Glomerular endothelial cell (primary cell): ENCODE measurements around the gene TMEM126A. TPM values are rescaled to one million over a fixed set of nuclear protein-coding genes. Genes with fewer than 3 reads are reported as not detected.
"Not testable (repeated sequence)": the region's sequence is repeated elsewhere in the genome, so short reads cannot be mapped to it uniquely, and the experiment has no call there.

Source experiments
- DNase-seq: peaks from one replicate; pipeline ENCODE4 v3.0.0-alpha.2; 2011; ENCODE audit warnings: low read depth, low spot score; ENCODE audit errors: extremely low read depth
- total RNA-seq: library from RNA; depleted of rRNA; stranded (reverse); fragments of >200 nt; gene quantifications from 2 replicates; pipeline ENCODE4 v1.2.3, GENCODE V29; 2015

TMEM126A gene
- total RNA-seq: 23.3 and 26.3 TPM in 2 replicates

- no peak for DNase-seq
Measured at GRCh38 chr11:85647604-85648299, at the start of gene TMEM126A. Gene TMEM126A, plus strand, starts transcription at chr11:85647967. Its CDS starts 2,289 bp downstream, at chr11:85650256.

DNA sequence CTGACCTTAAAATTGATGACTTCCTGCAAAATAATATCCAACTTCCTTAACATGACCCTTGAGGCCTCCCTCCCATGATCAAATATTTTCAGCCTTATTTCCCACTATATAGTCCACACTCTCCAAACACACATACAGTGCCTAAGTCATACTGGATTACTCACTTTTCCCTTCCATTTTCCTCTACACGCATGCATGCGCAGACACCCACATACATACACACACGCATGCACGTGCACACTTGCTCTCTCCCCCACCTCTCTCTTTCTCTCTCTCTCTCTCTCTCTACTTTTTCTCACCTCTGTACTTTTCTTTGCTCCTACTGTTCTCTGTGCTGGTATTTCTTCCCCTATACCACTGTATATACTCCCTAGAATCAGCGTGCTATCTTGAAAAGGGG lies 48.7 kb upstream of the TMEM126A start:
- DNase-seq: no peak

- no peak for DNase-seq
Measured at GRCh38 chr11:85602526-85603213, 45.1 kb upstream of the TMEM126A start.

GRCh38 chr11:85603220-85603619 lies 44.5 kb upstream of the TMEM126A start:
- DNase-seq: no peak

DNA sequence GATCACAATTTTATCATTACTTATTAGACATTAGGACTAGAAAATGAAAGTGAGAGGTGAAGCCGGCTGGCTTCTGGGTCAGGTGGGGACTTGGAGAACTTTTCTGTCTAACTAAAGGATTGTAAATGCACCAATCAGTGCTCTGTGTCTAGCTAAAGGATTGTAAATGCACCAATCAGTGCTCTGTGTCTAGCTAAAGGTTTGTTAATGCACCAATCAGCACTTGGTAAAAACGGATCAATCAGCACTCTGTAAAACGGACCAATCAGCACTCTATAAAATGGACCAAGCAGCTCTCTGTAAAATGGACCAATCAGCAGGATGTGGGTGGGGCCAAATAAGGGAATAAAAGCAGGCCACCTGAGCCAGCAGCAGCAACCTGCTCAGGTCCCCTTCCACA lies 41.5 kb upstream of the TMEM126A start:
- not testable (repeated sequence) for DNase-seq

DNA sequence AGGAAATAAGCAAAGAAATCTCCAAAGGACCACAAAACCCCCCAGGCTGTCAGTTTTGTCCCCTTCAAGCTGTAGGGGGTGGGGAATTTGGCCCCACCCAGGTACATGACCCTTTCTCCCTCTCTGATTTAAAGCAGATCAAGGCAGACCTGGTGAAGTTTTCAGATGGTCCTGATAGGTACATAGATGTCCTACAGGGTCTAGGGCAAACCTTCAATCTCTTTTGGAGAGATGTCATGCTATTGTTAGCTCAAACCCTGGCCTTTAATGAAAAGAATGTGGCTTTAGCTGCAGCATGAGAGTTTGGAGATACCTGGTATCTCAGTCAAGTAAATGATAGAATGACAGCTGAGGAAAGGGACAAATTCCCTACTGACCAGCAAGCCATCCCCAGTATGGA lies 39.1 kb upstream of the TMEM126A start:
- DNase-seq: not testable (repeated sequence)

GRCh38 chr11:85609286-85609685 lies 38.5 kb upstream of the TMEM126A start:
- not testable (repeated sequence) for DNase-seq

- DNase-seq: not testable (repeated sequence)
Measured at GRCh38 chr11:85611643-85612042, 36.1 kb upstream of the TMEM126A start.

GRCh38 chr11:85619499-85619898 lies 28.3 kb upstream of the TMEM126A start:
- DNase-seq: no peak

DNA sequence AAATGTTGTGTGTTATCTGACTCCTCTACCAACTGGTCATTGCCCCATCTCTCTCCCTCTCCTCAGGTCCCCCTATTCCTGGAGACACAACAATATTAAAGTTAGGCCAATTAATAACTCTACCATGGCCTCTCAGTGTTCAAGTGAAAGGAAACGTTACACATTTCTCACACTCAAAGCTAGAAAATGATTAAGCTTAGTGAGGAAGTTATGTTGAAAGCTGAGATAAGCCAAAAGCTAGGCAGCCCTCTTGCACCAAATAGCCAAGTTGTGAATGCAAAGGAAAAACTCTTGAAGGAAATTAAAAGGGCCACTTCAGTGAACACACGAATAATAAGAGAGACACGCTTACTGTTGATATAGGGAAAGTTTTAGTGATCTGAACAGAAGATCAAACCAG lies 27.5 kb upstream of the TMEM126A start:
- no peak for DNase-seq

- DNase-seq: no peak
Measured at GRCh38 chr11:85626496-85626895, 21.3 kb upstream of the TMEM126A start.

DNA sequence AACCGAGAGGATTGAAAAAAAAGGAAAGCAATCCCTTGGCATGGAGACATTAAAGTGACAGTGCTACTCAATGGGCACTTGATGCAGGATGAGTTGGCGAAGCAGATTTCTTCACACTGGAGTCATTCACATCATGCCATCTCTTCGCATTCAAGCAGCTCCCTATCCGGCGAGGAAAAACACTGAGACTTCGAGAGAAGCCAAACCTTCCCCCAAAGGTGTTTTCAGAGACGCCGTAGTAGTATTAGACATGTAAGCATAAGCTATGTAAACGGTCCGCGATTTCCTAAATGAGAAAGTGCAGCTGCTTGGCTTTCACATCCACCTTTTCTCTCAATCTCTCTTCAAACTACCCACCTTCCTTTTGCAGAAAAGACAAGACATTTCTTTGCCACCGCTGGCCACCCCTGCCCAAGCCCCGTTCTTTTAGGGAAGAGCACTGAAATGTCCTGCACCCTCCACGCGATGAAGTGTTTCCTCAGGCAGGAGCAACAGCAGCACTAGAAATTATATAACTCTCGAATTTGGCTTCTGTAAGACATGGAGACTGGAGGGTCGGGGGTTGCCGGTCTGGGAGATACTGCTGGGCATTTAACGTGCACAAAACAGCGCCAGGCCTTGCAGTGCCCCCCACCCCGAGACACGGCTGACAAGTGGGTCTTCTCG lies 20.3 kb upstream of the TMEM126A start, which contains the start of gene DLG2:
TSS of gene DLG2 (minus strand) at position 13 of the 666 bp plus-strand sequence.
- no peak for DNase-seq

DNA sequence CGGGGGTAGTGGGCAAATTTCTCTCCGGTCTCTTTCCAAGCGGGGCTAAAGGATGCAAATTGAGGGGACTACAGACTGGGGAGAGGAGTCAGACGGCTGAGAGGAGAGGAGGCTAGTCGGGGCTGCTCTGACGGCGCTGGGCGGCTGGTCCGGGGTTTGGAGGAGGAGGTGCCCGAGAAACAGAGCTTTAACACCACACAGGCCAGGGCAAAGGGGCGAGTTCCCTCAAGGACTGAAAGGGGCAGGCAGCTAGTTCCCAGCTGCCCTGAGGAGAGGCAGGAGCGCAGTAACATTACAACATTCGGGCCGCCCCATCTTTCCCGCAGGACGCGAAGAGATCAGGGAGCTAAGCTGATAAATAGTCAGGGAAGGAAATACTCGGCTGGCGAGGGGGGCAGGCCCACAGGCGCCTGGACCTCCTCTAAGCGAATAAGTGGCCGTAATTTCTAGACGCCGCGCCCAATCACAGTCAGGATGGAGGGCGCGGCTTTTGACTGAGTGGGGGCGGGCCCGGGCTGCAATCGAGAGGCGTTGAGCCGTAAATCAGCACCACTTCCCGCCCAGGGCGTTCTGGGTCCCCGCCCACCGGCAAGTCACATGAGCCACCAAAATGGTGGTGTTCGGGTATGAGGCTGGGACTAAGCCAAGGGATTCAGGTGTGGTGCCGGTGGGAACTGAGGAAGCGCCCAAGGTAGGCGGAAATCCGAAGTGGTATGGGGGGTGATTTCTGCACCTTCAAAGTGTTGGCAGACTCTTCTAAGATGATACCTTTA lies 19.6 kb upstream of the TMEM126A start, which contains the start of gene TMEM126B:
TSS of gene TMEM126B (plus strand) at position 596 of the 773 bp plus-strand sequence. CDS start at position 611, 15 bp downstream.
- DNase-seq: peak; percentile 56

GRCh38 chr11:85628771-85629341 lies 18.9 kb upstream of the TMEM126A start:
- DNase-seq: no peak

DNA sequence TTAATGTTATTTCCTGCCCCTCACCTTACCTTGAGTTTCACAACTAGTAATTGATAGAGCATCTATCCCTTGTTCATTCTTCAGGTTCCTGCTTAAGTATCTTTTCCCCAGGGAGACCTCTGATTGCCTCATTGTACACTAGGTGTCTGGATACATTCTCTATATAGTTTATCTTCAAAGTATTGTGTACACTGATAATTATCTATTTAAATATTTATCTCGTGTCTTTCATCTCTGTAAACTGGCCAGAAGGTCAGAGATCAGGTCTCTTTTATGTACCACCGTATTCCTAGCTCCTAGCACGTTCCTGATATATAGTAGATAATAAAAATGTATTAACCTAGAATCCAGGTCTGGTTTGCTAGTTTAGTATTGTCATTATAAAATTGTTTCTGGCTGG lies 13.0 kb upstream of the TMEM126A start:
- no peak for DNase-seq

GRCh38 chr11:85643191-85643614 lies 4.6 kb upstream of the TMEM126A start:
- no peak for DNase-seq

DNA sequence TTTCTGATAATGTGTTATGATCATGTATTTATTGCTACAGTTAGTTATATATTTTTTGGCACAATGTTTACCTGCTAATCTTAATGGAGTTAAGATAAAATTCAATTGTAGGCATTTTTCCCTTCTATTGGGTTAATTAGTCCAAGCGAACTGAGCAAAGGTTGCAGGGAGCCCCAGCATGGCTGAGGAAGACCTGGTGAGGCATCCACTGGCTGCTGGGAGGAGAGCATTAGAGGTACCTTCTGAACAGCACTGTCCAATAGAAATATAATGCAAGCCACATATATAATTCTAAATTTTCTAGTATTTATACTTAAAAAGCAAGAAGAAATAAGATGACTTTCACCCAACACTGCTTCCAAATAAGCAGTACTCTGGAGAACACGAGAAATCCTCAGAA lies 689 bp upstream of the TMEM126A start:
- DNase-seq: no peak

GRCh38 chr11:85651118-85651517 lies 3.4 kb downstream of the TMEM126A start:
- no peak for DNase-seq

- no peak for DNase-seq
Measured at GRCh38 chr11:85652786-85653447, 5.2 kb downstream of the TMEM126A start.

DNA sequence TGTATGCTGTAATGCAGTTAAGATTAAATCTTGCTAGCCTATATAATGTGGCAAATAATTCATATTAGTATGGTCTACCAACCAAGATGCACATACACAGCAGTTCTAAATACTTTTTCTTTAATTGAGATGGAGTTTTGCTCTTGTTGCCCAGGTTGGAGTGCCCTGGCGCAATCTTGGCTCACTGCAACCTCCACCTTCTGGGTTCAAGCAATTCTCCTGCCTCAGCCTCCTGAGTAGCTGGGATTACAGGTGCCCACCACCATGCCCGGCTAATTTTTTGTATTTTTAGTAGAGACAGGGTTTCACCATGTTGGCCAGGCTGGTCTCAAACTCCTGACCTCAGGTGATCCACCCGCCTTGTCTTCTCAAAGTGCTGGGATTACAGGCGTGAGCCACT lies 6.6 kb downstream of the TMEM126A start:
- not testable (repeated sequence) for DNase-seq
